ENCODE results near the gene STX1A.

The STX1A gene

GRCh38 chr7:73700069-73700423 is 19.4 kb downstream of the STX1A start:
- TF ChIP-seq CTCF (conservative IDR thresholded peaks at IDR 0.05; ENCODE audit: control insufficient read depth, insufficient read depth, low read depth, low read length): no peak
- no peak overlapping the region for H3K4me3 ChIP-seq (ENCODE audit: control insufficient read depth, low read depth, low read length)
- DNase-seq (ENCODE audit: low read depth): no peak

- no peak for DNase-seq (ENCODE audit: low read depth)
- no peak overlapping the region for H3K4me3 ChIP-seq (ENCODE audit: control insufficient read depth, low read depth, low read length)
- no peak for TF ChIP-seq CTCF (conservative IDR thresholded peaks at IDR 0.05; ENCODE audit: control insufficient read depth, insufficient read depth, low read depth, low read length)
Measured at GRCh38 chr7:73699370-73700068, 19.9 kb downstream of the STX1A start.

GRCh38 chr7:73698410-73698809 is 21.1 kb downstream of the STX1A start:
- no peak for TF ChIP-seq CTCF (conservative IDR thresholded peaks at IDR 0.05; ENCODE audit: control insufficient read depth, insufficient read depth, low read depth, low read length)
- DNase-seq (ENCODE audit: low read depth): no peak
- H3K4me3 ChIP-seq (ENCODE audit: control insufficient read depth, low read depth, low read length): no peak overlapping the region

- H3K4me3 ChIP-seq (ENCODE audit: control insufficient read depth, low read depth, low read length): no peak overlapping the region
- TF ChIP-seq CTCF (conservative IDR thresholded peaks at IDR 0.05; ENCODE audit: control insufficient read depth, insufficient read depth, low read depth, low read length): no peak
- no peak for DNase-seq (ENCODE audit: low read depth)
Measured at GRCh38 chr7:73696372-73696771, 23.1 kb downstream of the STX1A start.

- no peak for TF ChIP-seq CTCF (conservative IDR thresholded peaks at IDR 0.05; ENCODE audit: control insufficient read depth, insufficient read depth, low read depth, low read length)
- DNase-seq (ENCODE audit: low read depth): no peak
- H3K4me3 ChIP-seq (ENCODE audit: control insufficient read depth, low read depth, low read length): no peak overlapping the region
Measured at GRCh38 chr7:73690646-73691045, 28.8 kb downstream of the STX1A start.

- no peak overlapping the region for H3K4me3 ChIP-seq (ENCODE audit: control insufficient read depth, low read depth, low read length)
- TF ChIP-seq CTCF (conservative IDR thresholded peaks at IDR 0.05; ENCODE audit: control insufficient read depth, insufficient read depth, low read depth, low read length): no peak
- no peak for DNase-seq (ENCODE audit: low read depth)
Measured at GRCh38 chr7:73688288-73688687, 31.2 kb downstream of the STX1A start.

GRCh38 chr7:73685311-73685710 is 34.2 kb downstream of the STX1A start:
- TF ChIP-seq CTCF (conservative IDR thresholded peaks at IDR 0.05; ENCODE audit: control insufficient read depth, insufficient read depth, low read depth, low read length): no peak
- DNase-seq (ENCODE audit: low read depth): no peak
- H3K4me3 ChIP-seq (ENCODE audit: control insufficient read depth, low read depth, low read length): no peak overlapping the region

Measured in fibroblast of mammary gland (primary cell).